HUES64 (cell line): ENCODE results near the gene TRIM59.

Experiments used
- H3K27ac ChIP-seq: 2 replicates; pipeline ENCODE4 v1.7.0; 2013; ENCODE audit warnings: low read depth, low read length, inconsistent platforms
- H3K27me3 ChIP-seq: 2 replicates; pipeline ENCODE4 v1.6.1; 2013; ENCODE audit warnings: mild to moderate bottlenecking, low read length; ENCODE audit not compliant: insufficient read depth
- H3K36me3 ChIP-seq: 2 replicates; pipeline ENCODE4 v1.6.1; 2013; ENCODE audit warnings: mild to moderate bottlenecking, low read length; ENCODE audit not compliant: insufficient read depth
- H3K4me1 ChIP-seq: 2 replicates; pipeline ENCODE4 v1.6.1; 2013; ENCODE audit warnings: mild to moderate bottlenecking, low read length, moderate library complexity; ENCODE audit not compliant: insufficient read depth
- H3K4me3 ChIP-seq: 2 replicates; pipeline ENCODE4 v1.5.1; 2013; ENCODE audit warnings: mild to moderate bottlenecking, low read length, moderate library complexity
- H3K9ac ChIP-seq: 2 replicates; pipeline ENCODE4 v1.6.1; 2013; ENCODE audit warnings: mild to moderate bottlenecking, low read depth, low read length
- H3K9me3 ChIP-seq: 2 replicates; pipeline ENCODE4 v1.6.1; 2013; ENCODE audit warnings: low read depth, low read length; ENCODE audit not compliant: insufficient read depth
- WGBS: fragments of 150-250, 120-280 bp; methylation state at CpG from one replicate; pipeline ENCODE4 v1.1.7; 2013; ENCODE audit warnings: missing lambda C conversion rate; 5-methylcytosine and 5-hydroxymethylcytosine counted together

TRIM59 gene

DNA sequence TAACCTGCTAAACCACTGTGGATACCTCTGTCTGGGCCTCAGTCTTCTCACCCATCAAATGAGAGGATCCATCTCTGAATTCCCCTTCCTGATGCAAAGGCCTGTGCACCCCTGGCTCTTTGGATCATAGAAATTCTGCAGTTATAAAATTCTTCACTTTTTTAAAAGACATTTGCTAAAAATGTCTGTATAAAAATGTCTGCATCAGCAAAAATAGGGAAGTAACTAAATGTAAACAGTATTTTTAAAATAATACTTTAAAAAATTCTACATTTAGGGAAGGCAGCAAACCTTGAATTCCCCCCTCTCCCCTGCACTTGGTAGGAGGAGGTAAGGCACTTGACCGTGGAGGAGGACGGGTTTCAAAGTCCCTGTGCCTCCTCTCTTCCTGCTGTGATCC lies 25.6 kb upstream of the TRIM59 start:
- Histone ChIP-seq H3K9ac (no peak overlapping the region), H3K27ac (no peak overlapping the region), H3K9me3 (peaks cover 13% of the 10 kb centered on the region), H3K4me1 (no peaks in the 10 kb centered on the region), H3K4me3 (no peak overlapping the region), H3K27me3 (no peaks in the 10 kb centered on the region), H3K36me3 (no peaks in the 10 kb centered on the region)
- WGBS = 92% methylated on average over 2 of the region's 2 CpGs

DNA sequence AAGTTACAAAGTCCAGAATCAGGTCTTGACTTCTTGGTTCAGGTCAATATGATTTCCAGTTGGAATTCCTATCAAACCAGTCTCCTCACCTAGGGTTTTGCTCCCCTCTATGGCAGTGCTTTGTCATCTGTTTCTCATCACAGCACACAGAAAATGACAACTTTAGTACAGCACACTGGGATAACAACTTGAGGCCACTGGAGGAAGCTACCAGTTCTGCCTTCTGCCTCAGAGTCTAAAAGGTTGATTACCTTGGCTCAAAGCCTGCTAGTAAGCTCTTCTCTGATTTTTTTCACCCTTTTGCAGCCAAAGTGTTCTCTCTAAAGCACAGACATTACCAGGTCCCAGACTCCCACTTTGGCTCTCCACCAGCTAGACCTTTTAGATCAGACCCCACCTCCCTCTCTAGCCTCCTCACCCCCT lies 24.8 kb upstream of the TRIM59 start:
- no peaks in the 10 kb centered on the region for H3K27me3 ChIP-seq
- peaks cover 16% of the 10 kb centered on the region for H3K9me3 ChIP-seq
- no peak overlapping the region for H3K27ac ChIP-seq
- H3K36me3 ChIP-seq = no peaks in the 10 kb centered on the region
- no peak overlapping the region for H3K4me3 ChIP-seq
- H3K4me1 ChIP-seq = no peaks in the 10 kb centered on the region
- H3K9ac ChIP-seq = no peak overlapping the region

DNA sequence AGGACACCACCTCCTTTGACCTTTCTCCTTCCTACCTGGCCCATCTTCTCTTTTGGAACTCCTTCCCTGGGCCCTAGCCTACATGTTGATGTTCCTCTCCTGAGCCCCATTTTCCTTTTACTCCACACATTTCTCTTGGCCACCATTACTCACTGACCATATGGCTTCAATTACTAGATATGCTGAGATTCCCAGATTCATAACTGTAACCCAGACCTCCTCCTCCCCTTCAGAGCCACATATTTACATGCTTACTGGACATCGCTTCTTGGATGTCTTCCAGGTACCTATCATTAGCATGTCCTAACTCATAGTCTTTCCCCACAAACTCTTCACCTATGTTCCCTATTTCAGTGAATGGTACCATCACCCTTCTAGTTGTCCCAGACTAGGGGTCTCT lies 24.4 kb upstream of the TRIM59 start:
- H3K27ac ChIP-seq = no peak overlapping the region
- no peak overlapping the region for H3K4me3 ChIP-seq
- no peaks in the 10 kb centered on the region for H3K4me1 ChIP-seq
- peaks cover 19% of the 10 kb centered on the region for H3K9me3 ChIP-seq
- WGBS = 95% methylated on average over 1 of the region's 1 CpG
- no peaks in the 10 kb centered on the region for H3K27me3 ChIP-seq
- no peak overlapping the region for H3K9ac ChIP-seq
- H3K36me3 ChIP-seq = no peaks in the 10 kb centered on the region

DNA sequence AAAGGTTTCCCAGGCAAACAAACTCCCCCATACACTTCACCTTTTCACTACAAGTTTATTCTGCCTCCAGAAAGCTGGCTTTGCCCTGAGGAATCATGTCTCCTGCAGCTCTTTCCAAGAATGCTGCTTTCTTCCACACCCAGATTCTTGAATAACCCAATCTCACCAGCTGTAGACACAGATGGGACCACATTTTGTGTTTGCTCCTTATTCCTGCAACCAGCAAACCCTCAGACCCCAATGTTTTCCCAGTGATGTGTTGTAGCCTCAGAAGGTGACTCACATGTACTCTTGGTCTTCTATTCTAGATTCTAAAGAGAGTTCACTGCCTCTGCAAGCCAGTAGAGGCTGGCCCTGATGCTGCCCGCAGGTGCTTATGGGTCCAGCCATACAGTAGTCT lies 23.6 kb upstream of the TRIM59 start:
- Histone ChIP-seq H3K36me3 (no peaks in the 10 kb centered on the region), H3K9me3 (peaks cover 19% of the 10 kb centered on the region), H3K27me3 (no peaks in the 10 kb centered on the region), H3K4me1 (no peaks in the 10 kb centered on the region), H3K4me3 (no peak overlapping the region), H3K9ac (no peak overlapping the region), H3K27ac (no peak overlapping the region)
- 50% methylated on average over 1 of the region's 1 CpG for WGBS

- no peaks in the 10 kb centered on the region for H3K27me3 ChIP-seq
- no peak overlapping the region for H3K27ac ChIP-seq
- no peak overlapping the region for H3K4me3 ChIP-seq
- peaks cover 19% of the 10 kb centered on the region for H3K9me3 ChIP-seq
- no peaks in the 10 kb centered on the region for H3K4me1 ChIP-seq
- H3K36me3 ChIP-seq = no peaks in the 10 kb centered on the region
- no peak overlapping the region for H3K9ac ChIP-seq
- WGBS = 71% methylated on average over 2 of the region's 2 CpGs
Measured at GRCh38 chr3:160472344-160472743, 22.8 kb upstream of the TRIM59 start.

DNA sequence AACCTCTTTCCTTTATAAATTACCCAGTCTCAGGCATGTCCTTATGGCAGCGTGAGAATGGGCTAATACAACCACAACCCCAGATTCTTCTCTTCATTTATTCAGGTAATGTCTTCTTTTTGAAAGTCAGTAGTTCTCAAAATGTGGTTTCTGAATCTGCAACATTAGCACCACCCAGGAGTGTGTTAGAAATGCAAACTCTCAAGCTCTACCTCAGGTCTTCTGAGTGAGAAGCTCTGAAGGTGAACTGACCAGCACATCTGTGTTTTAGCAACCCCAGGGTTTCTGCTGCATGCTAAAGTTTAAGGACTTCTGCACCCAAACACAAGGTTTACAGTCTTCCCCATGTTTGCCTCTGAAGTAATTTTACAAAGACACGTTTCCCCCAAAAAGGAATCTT lies 22.3 kb upstream of the TRIM59 start:
- H3K9ac ChIP-seq = no peak overlapping the region
- no peaks in the 10 kb centered on the region for H3K4me1 ChIP-seq
- no peak overlapping the region for H3K27ac ChIP-seq
- WGBS = 53% methylated on average over 2 of the region's 2 CpGs
- no peak overlapping the region for H3K4me3 ChIP-seq
- H3K36me3 ChIP-seq = no peaks in the 10 kb centered on the region
- no peaks in the 10 kb centered on the region for H3K27me3 ChIP-seq
- peaks cover 19% of the 10 kb centered on the region for H3K9me3 ChIP-seq

DNA sequence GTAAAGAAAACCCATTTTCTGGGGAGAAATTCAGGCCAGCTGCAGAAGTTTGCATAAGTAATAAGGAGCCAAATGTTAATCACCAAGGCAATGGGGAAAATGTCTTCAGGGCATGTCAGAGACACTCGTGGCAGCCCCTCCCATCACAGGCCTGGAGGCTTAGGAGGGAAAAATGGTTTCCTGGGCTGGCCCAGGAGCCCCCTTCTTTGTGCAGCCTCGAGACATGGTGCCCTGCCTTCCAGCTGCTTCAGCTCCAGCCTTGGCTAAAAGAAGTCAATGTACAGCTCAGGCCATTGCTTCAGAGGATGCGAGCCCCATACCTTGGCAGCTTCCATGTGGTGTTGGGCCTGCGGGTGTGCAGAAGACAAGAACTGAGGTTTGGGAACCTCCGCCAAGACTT lies 20.6 kb upstream of the TRIM59 start:
- no peaks in the 10 kb centered on the region for H3K27me3 ChIP-seq
- H3K36me3 ChIP-seq = no peaks in the 10 kb centered on the region
- H3K27ac ChIP-seq = no peak overlapping the region
- H3K9ac ChIP-seq = no peak overlapping the region
- WGBS = 88% methylated on average over 5 of the region's 5 CpGs
- H3K9me3 ChIP-seq = peaks cover 19% of the 10 kb centered on the region
- H3K4me1 ChIP-seq = no peaks in the 10 kb centered on the region
- H3K4me3 ChIP-seq = no peak overlapping the region

- Histone ChIP-seq H3K27ac (no peak overlapping the region), H3K36me3 (no peaks in the 10 kb centered on the region), H3K4me3 (no peak overlapping the region), H3K4me1 (no peaks in the 10 kb centered on the region), H3K9ac (no peak overlapping the region), H3K27me3 (peaks cover 12% of the 10 kb centered on the region; the same call in 1 of the 2 replicates), H3K9me3 (peaks cover 4% of the 10 kb centered on the region)
- no CpG with 5 or more reads among the region's 1 CpG for WGBS
Measured at GRCh38 chr3:160464971-160465370, 15.4 kb upstream of the TRIM59 start.

- no peaks in the 10 kb centered on the region for H3K36me3 ChIP-seq
- 86% methylated on average over 2 of the region's 2 CpGs for WGBS
- 0 out of 2 replicates have a peak, but pooled peaks cover 2% of the 10 kb centered on the region for H3K9me3 ChIP-seq
- no peak overlapping the region for H3K4me3 ChIP-seq
- no peaks in the 10 kb centered on the region for H3K4me1 ChIP-seq
- no peak overlapping the region for H3K9ac ChIP-seq
- peaks cover 12% of the 10 kb centered on the region; the same call in 1 of the 2 replicates for H3K27me3 ChIP-seq
- H3K27ac ChIP-seq = no peak overlapping the region
Measured at GRCh38 chr3:160464321-160464720, 14.7 kb upstream of the TRIM59 start.

DNA sequence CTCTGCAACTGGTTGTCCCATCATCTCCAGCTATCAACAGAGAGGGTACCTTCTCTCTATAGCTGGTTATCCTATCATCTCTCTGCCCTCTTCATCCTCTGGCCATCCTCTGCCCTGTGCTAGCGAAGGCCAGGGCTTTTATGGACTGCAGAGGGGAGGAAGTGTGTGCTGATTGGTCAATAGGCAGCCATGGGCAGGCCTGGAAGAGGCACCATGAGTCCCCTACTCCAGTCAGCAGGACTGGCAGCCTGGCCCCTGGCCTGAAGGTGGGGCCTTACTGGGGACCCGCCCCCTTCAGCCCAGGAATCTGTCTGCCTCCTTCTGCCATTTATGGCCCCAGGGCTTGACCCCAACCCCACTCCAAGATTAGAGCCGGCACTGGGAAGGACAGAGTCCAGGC lies 10.4 kb upstream of the TRIM59 start:
- Histone ChIP-seq H3K4me3 (no peak overlapping the region), H3K9me3 (no peaks in the 10 kb centered on the region), H3K27ac (no peak overlapping the region), H3K36me3 (no peaks in the 10 kb centered on the region), H3K27me3 (peaks cover 12% of the 10 kb centered on the region; the same call in 1 of the 2 replicates), H3K4me1 (no peaks in the 10 kb centered on the region), H3K9ac (no peak overlapping the region)
- 92% methylated on average over 3 of the region's 3 CpGs for WGBS

- Histone ChIP-seq H3K36me3 (no peaks in the 10 kb centered on the region), H3K4me3 (no peak overlapping the region), H3K27me3 (peaks cover 12% of the 10 kb centered on the region; the same call in 1 of the 2 replicates), H3K9ac (no peak overlapping the region), H3K4me1 (no peaks in the 10 kb centered on the region), H3K9me3 (no peaks in the 10 kb centered on the region), H3K27ac (no peak overlapping the region)
- 95% methylated on average over 9 of the region's 9 CpGs for WGBS
Measured at GRCh38 chr3:160459450-160459970, 9.9 kb upstream of the TRIM59 start.

- Histone ChIP-seq H3K9me3 (no peaks in the 10 kb centered on the region), H3K36me3 (no peaks in the 10 kb centered on the region), H3K4me1 (no peaks in the 10 kb centered on the region), H3K27ac (no peak overlapping the region), H3K9ac (no peak overlapping the region), H3K27me3 (peaks cover 12% of the 10 kb centered on the region; the same call in 1 of the 2 replicates), H3K4me3 (no peak overlapping the region)
- WGBS = 92% methylated on average over 4 of the region's 4 CpGs
Measured at GRCh38 chr3:160458151-160458550, 8.6 kb upstream of the TRIM59 start.
